A549 (cell line): Measurements from ENCODE around the gene BPIFB1. TPM values are rescaled to one million over a fixed set of nuclear protein-coding genes. Genes with fewer than 3 reads are reported as not detected.

Experiments
- ATAC-seq, 2 experiments: fragments of 200-7000 bp in 1 of 2; fragments of >200 bp in 1 of 2; cut with Nextera tagmentation in 1 of 2; cut with Tn5 transposase in 1 of 2; 3 replicates each; pipeline versions ENCODE4 v1.8.0 to v1.9.1; 2018 to 2020; ENCODE audit warnings: mild to moderate bottlenecking in 1 of 2, moderate library complexity in 1 of 2
- CTCF ChIA-PET: fragments of 300-600 bp; sonication (Branson Sonifier 250); formaldehyde crosslinking; extraction: SDS; loops from one replicate; lab custom pipeline; 2021; ENCODE audit warnings: antibody characterized with exemption, inconsistent platforms; lab: Yijun Ruan, JAX
- POLR2A ChIA-PET: fragments of 350-600 bp; formaldehyde crosslinking; extraction: SDS; loops from one replicate; lab custom pipeline; 2021; ENCODE audit warnings: antibody characterized with exemption, inconsistent platforms; lab: Yijun Ruan, JAX
- DNase-seq, 2 experiments: peaks; one replicate each; pipeline versions ENCODE4 v3.0.0 to v3.0.0-alpha.2; 2011 to 2016; ENCODE audit warnings: low read depth in 1 of 2, low spot score in 1 of 2
- FAIRE-seq: peaks from 2 replicates; lab custom pipeline; 2011; peaks lifted over from hg19 to GRCh38; lab: Jason Lieb, UNC
- H3K27ac ChIP-seq, 2 experiments: fragments of >200 bp; sonication (Bioruptor Twin); formaldehyde crosslinking; 3 replicates each; pipeline ENCODE4 v1.5.1; 2016 to 2017
- H3K4me1 ChIP-seq: fragments of >200 bp; sonication (Bioruptor Twin); formaldehyde crosslinking; 3 replicates; pipeline ENCODE4 v1.6.1; 2016
- H3K4me2 ChIP-seq: fragments of >200 bp; sonication (Bioruptor Twin); formaldehyde crosslinking; 3 replicates; pipeline ENCODE4 v1.6.1; 2016
- H3K4me3 ChIP-seq: fragments of >200 bp; sonication (Bioruptor Twin); formaldehyde crosslinking; 3 replicates; pipeline ENCODE4 v1.5.1; 2016
- H3K9me3 ChIP-seq: fragments of >200 bp; sonication (Bioruptor Twin); formaldehyde crosslinking; 3 replicates; pipeline ENCODE4 v1.6.1; 2016
- BCL3 ChIP-seq: fragments of >200 bp; sonication (Bioruptor Twin); formaldehyde crosslinking; IDR thresholded peaks from 3 replicates; pipeline ENCODE4 v1.6.1; 2016
- CBX2 ChIP-seq: fragments of 200-600 bp; sonication (generic); IDR thresholded peaks from 2 replicates; pipeline ENCODE4 v1.6.1; 2016; ENCODE audit warnings: low read depth, mild to moderate bottlenecking, borderline replicate concordance
- CBX8 ChIP-seq: fragments of 200-600 bp; sonication (generic); IDR thresholded peaks from 2 replicates; pipeline ENCODE4 v1.6.1; 2016
- CEBPB ChIP-seq, 2 experiments: fragments of >200 bp in 1 of 2; sonication (Bioruptor Twin) in 1 of 2; formaldehyde crosslinking in 1 of 2; IDR thresholded peaks; 2 replicates each; pipeline ENCODE4 v1.6.1; 2012 to 2016
- CHD2 ChIP-seq: fragments of 150-350 bp; IDR thresholded peaks from 2 replicates; pipeline ENCODE4 v1.6.1; 2014; ENCODE audit warnings: low read length; ENCODE audit not compliant: partially characterized antibody
- E2F6 ChIP-seq: IDR thresholded peaks from 2 replicates; pipeline ENCODE4 v1.6.1; 2012; ENCODE audit warnings: low read depth, borderline replicate concordance
- EHMT2 ChIP-seq: fragments of 200-600 bp; sonication (generic); IDR thresholded peaks from 2 replicates; pipeline ENCODE4 v1.6.1; 2016; ENCODE audit warnings: antibody characterized with exemption, low read depth, mild to moderate bottlenecking, moderate library complexity
- ELK1 ChIP-seq: fragments of 150-350 bp; IDR thresholded peaks from 2 replicates; pipeline ENCODE4 v1.6.1; 2014; ENCODE audit warnings: low read depth, mild to moderate bottlenecking, low read length
- ESRRA ChIP-seq: fragments of 150-350 bp; IDR thresholded peaks from 2 replicates; pipeline ENCODE4 v1.6.1; 2014; ENCODE audit warnings: mild to moderate bottlenecking, low read length, borderline replicate concordance
- GATA3 ChIP-seq: IDR thresholded peaks from 2 replicates; pipeline ENCODE4 v1.6.1; 2012; ENCODE audit warnings: borderline replicate concordance
- HES2 ChIP-seq: fragments of >200 bp; sonication (Bioruptor Twin); formaldehyde crosslinking; IDR thresholded peaks from 2 replicates; pipeline ENCODE4 v1.6.1; 2016
- JUN ChIP-seq, 2 experiments: fragments of >200 bp; sonication (Bioruptor Twin); formaldehyde crosslinking; IDR thresholded peaks; 2 replicates in 1 of 2; 3 replicates in 1 of 2; pipeline ENCODE4 v1.6.1; 2016 to 2017
- KDM1A ChIP-seq: fragments of 200-600 bp; sonication (generic); IDR thresholded peaks from 2 replicates; pipeline ENCODE4 v1.6.1; 2016; ENCODE audit warnings: low read depth, mild to moderate bottlenecking
- KDM5A ChIP-seq: fragments of 200-600 bp; sonication (generic); IDR thresholded peaks from 2 replicates; pipeline ENCODE4 v1.6.1; 2016; ENCODE audit warnings: antibody characterized with exemption, mild to moderate bottlenecking
- MAZ ChIP-seq: fragments of 150-350 bp; IDR thresholded peaks from 2 replicates; pipeline ENCODE4 v1.6.1; 2014; ENCODE audit warnings: antibody characterized with exemption, low read depth, low read length, borderline replicate concordance
- NFE2L2 ChIP-seq: fragments of 150-350 bp; conservative IDR thresholded peaks from 2 replicates; pipeline ENCODE4 v1.6.1; 2014; ENCODE audit warnings: low read length
- PHF8 ChIP-seq: fragments of 200-600 bp; sonication (generic); IDR thresholded peaks from 2 replicates; pipeline ENCODE4 v1.6.1; 2016; ENCODE audit warnings: low read depth, mild to moderate bottlenecking, antibody characterized with exemption, moderate library complexity, borderline replicate concordance
- POLR2AphosphoS2 ChIP-seq: conservative IDR thresholded peaks from 2 replicates; pipeline ENCODE4 v1.6.1; 2012; ENCODE audit warnings: low read length, improper control_type of control experiment, inconsistent platforms
- RAD21 ChIP-seq, 2 experiments: fragments of >200 bp in 1 of 2; sonication (Bioruptor Twin) in 1 of 2; formaldehyde crosslinking in 1 of 2; IDR thresholded peaks in 1 of 2; conservative IDR thresholded peaks in 1 of 2; 2 replicates in 1 of 2; 3 replicates in 1 of 2; pipeline ENCODE4 v1.6.1; 2012 to 2018; ENCODE audit warnings: inconsistent platforms in 1 of 2
- RFX5 ChIP-seq: fragments of 450-650 bp; IDR thresholded peaks from 2 replicates; pipeline ENCODE4 v1.7.1; 2014; ENCODE audit warnings: antibody characterized with exemption, mild to moderate bottlenecking, moderate library complexity
- RNF2 ChIP-seq: fragments of 200-600 bp; sonication (generic); IDR thresholded peaks from 2 replicates; pipeline ENCODE4 v1.6.1; 2016; ENCODE audit warnings: low read depth, mild to moderate bottlenecking, antibody characterized with exemption, moderate library complexity, borderline replicate concordance
- SMC3 ChIP-seq: fragments of >200 bp; sonication (Bioruptor Twin); formaldehyde crosslinking; IDR thresholded peaks from 3 replicates; pipeline ENCODE4 v1.6.1; 2018; ENCODE audit warnings: inconsistent platforms
- USF2 ChIP-seq: fragments of 450-650 bp; IDR thresholded peaks from 2 replicates; pipeline ENCODE4 v1.6.1; 2014; ENCODE audit warnings: antibody characterized with exemption
- ZC3H11A ChIP-seq: fragments of 450-650 bp; IDR thresholded peaks from 2 replicates; pipeline ENCODE4 v1.6.1; 2014; ENCODE audit warnings: antibody characterized with exemption, mild to moderate bottlenecking
- ZFP36 ChIP-seq: fragments of 450-650 bp; IDR thresholded peaks from 2 replicates; pipeline ENCODE4 v1.6.1; 2014; ENCODE audit warnings: borderline replicate concordance; ENCODE audit not compliant: partially characterized antibody
- ZSCAN20 ChIP-seq: fragments of 250-450 bp; sonication (Bioruptor Pico); IDR thresholded peaks from 2 replicates; pipeline ENCODE4 v1.8.0; 2022; ENCODE audit warnings: mild to moderate bottlenecking, moderate library complexity
- WGBS: methylation state at CpG from one replicate; pipeline ENCODE4 v1.1.6; 2017; ENCODE audit errors: missing lambda C conversion rate; 5-methylcytosine and 5-hydroxymethylcytosine counted together
- polyA plus RNA-seq, 4 experiments: library from polyadenylated mRNA; depleted of rRNA in 3 of 4; stranded (reverse); fragments of >200 nt; fragmentation: RNase III in 1 of 4; extraction: RNeasy Plus Mini Kit Qiagen cat#74134 plus additional on column Dnase treatment in 1 of 4; gene quantifications; 2 replicates in 3 of 4; 3 replicates in 1 of 4; pipeline ENCODE4 v1.2.3, GENCODE V29; 2011 to 2017

Gene BPIFB1
- polyA plus RNA-seq, 2 of the 4 experiments (the other 2 are of a cell fraction): 0.18 TPM; not detected in 1

GRCh38 chr20:33263784-33264183 lies 19.2 kb upstream of the BPIFB1 start:
- ChIA-PET CTCF (interaction anchor here (1.4 to 1.6 kb wide), 3 partner anchors 10 to 35 kb away, joined by 4 to 5 read pairs (median 4); no protein-coding TSS in a partner anchor), POLR2A (no interaction called here)
- no peak overlapping the region for H3K27ac ChIP-seq
- TF ChIP-seq ESRRA: no peak
- no peak overlapping the region for H3K4me3 ChIP-seq
- FAIRE-seq (no peak), DNase-seq (no peak), ATAC-seq (no peak)
- no peaks in the 10 kb centered on the region for H3K4me1 ChIP-seq
- WGBS: 35% methylated on average over 5 of the region's 5 CpGs
- no peak overlapping the region for H3K4me2 ChIP-seq
- H3K9me3 ChIP-seq: peaks cover 8% of the 10 kb centered on the region

GRCh38 chr20:33267701-33268100 lies 15.3 kb upstream of the BPIFB1 start:
- Histone ChIP-seq H3K27ac (no peak overlapping the region), H3K4me2 (no peak overlapping the region), H3K9me3 (no peaks in the 10 kb centered on the region), H3K4me1 (no peaks in the 10 kb centered on the region), H3K4me3 (no peak overlapping the region)
- no peak for DNase-seq
- 50% methylated on average over 3 of the region's 3 CpGs for WGBS
- POLR2A ChIA-PET: no interaction called here
- TF ChIP-seq ZC3H11A (no peak), USF2 (no peak), GATA3 (no peak), EHMT2 (no peak), NFE2L2 (no peak), CEBPB (IDR thresholded peaks at IDR 0.05) (no peak), PHF8 (no peak), RFX5 (no peak), BCL3 (no peak), HES2 (no peak), CBX2 (no peak)
- ATAC-seq: no peak
- FAIRE-seq: no peak
- CTCF ChIA-PET: interaction anchor here (0.6 to 0.7 kb wide), 2 partner anchors 26 to 294 kb away, joined by 3 read pairs; no protein-coding TSS in a partner anchor

- no peak for FAIRE-seq
- no peaks in the 10 kb centered on the region for H3K9me3 ChIP-seq
- CTCF ChIA-PET: interaction anchor here (0.6 to 1.5 kb wide), 3 partner anchors 10 to 1383 kb away, joined by 3 to 4 read pairs (median 3); no protein-coding TSS in a partner anchor
- no peak for ATAC-seq
- no peak for DNase-seq
- no peak overlapping the region for H3K4me3 ChIP-seq
- WGBS: 65% methylated on average over 10 of the region's 10 CpGs
- no peaks in the 10 kb centered on the region for H3K4me1 ChIP-seq
- no peak overlapping the region for H3K4me2 ChIP-seq
- POLR2A ChIA-PET: no interaction called here
- no peak overlapping the region for H3K27ac ChIP-seq
- no peak for TF ChIP-seq E2F6
- TF ChIP-seq ZSCAN20 (CRISPR knock-in tag): no peak
- TF ChIP-seq KDM1A: no peak
- TF ChIP-seq MAZ: no peak
- no peak for TF ChIP-seq RAD21 (conservative IDR thresholded peaks at IDR 0.05 in 1 of 2, IDR thresholded peaks at IDR 0.05 in 1 of 2)
- no peak for TF ChIP-seq ELK1
- TF ChIP-seq POLR2AphosphoS2: no peak
- no peak for TF ChIP-seq CBX2
- no peak for TF ChIP-seq ZFP36
- no peak for TF ChIP-seq RNF2
- no peak for TF ChIP-seq KDM5A
- TF ChIP-seq JUN (IDR thresholded peaks at IDR 0.05): no peak
- TF ChIP-seq USF2: no peak
- no peak for TF ChIP-seq SMC3
- no peak for TF ChIP-seq ZC3H11A
- TF ChIP-seq CHD2: no peak
- no peak for TF ChIP-seq CBX8
- no peak for TF ChIP-seq EHMT2
These were observed 10.7 kb upstream of the BPIFB1 start for GRCh38 chr20:33272155-33272873.
